ENCODE data around the gene TBX1. TPM values are rescaled to one million over a fixed set of nuclear protein-coding genes. Genes with fewer than 3 reads are reported as not detected.

TBX1 gene
- total and polyA plus RNA-seq, 2 of the 8 experiments (the other 6 are each of a cell fraction or from before 2014, with no cell fraction given): 0.28 TPM; not detected in 1

GRCh38 chr22:19716041-19716828 lies 44.3 kb upstream of the TBX1 start:
- Histone ChIP-seq H2BK20ac (ENCODE audit: low read length) (0 out of 2 replicates have a peak overlapping the region, but pooled peaks have one; percentile 61), H2AFZ (ENCODE audit: low read length) (no peak overlapping the region), H3K4me2 (ENCODE audit: insufficient read depth in 1 of 2, low read depth in 2 of 2, low read length in 2 of 2) (no peak overlapping the region), H3K23ac (ENCODE audit: insufficient read length) (no peak overlapping the region), H3K4ac (replicated peaks; ENCODE audit: insufficient read length, low read depth, low read length) (no peak overlapping the region), H2BK5ac (ENCODE audit: low read depth, low read length) (no peak overlapping the region; the same call in 1 of the 2 replicates), H4K5ac (ENCODE audit: insufficient read length, low read depth, low read length) (no peak overlapping the region), H2BK12ac (ENCODE audit: low read depth, low read length) (peak overlapping the region; percentile 90; the same call in 1 of the 2 replicates), H3K27ac (ENCODE audit: low read depth, low read length) (no peak overlapping the region), H4K91ac (replicated peaks; ENCODE audit: insufficient read length, low read length) (no peak overlapping the region), H2BK120ac (replicated peaks; ENCODE audit: low read depth, low read length) (no peak overlapping the region), H3K79me1 (ENCODE audit: low read depth, low read length) (no peaks in the 10 kb centered on the region; the same call in 1 of the 2 replicates), H3K14ac (ENCODE audit: insufficient read length) (no peak overlapping the region), H3K18ac (ENCODE audit: extremely low read depth, low read length) (no peak overlapping the region; the same call in 1 of the 2 replicates), H3K9ac (replicated peaks in 1 of 4; ENCODE audit: extremely low read depth in 1 of 4, low read depth in 3 of 4, low read length in 3 of 4) (no peak overlapping the region), H3K4me1 (replicated peaks in 1 of 4; ENCODE audit: control insufficient read depth in 3 of 4, insufficient read depth in 4 of 4, low read length in 3 of 4) (peaks cover 0 to 18% (median 9%) of the 10 kb centered on the region in 4 experiments; a peak in 5 of 7 replicates), H4K20me1 (replicated peaks in 1 of 2; ENCODE audit: control insufficient read depth in 1 of 2, insufficient read depth in 2 of 2, low read length in 2 of 2) (peaks cover 8 to 17% of the 10 kb centered on the region in 2 experiments), H3K36me3 (ENCODE audit: control insufficient read depth in 2 of 4, insufficient read depth in 4 of 4, low read length in 3 of 4) (peaks cover 0 to 5% (median 0%) of the 10 kb centered on the region in 4 experiments; a peak in 1 of 8 replicates), H2BK15ac (ENCODE audit: low read length) (peak overlapping the region; percentile 61; the same call in 1 of the 2 replicates), H3K4me3 (ENCODE audit: extremely low read depth in 1 of 4, insufficient read depth in 2 of 4, low read depth in 3 of 4, low read length in 4 of 4) (no peak overlapping the region), H4K8ac (ENCODE audit: extremely low read depth, insufficient read depth, low read length) (peak overlapping the region; percentile 12; the same call in 1 of the 2 replicates), H2AK5ac (ENCODE audit: low read depth, low read length) (peak overlapping the region; percentile 1; the same call in 1 of the 2 replicates), H3K79me2 (ENCODE audit: control insufficient read depth in 1 of 2, insufficient read depth in 2 of 2, low read length in 2 of 2) (no peaks in the 10 kb centered on the region), H3K9me3 (ENCODE audit: insufficient read depth in 2 of 2, low read depth in 1 of 2, low read length in 1 of 2) (no peaks in the 10 kb centered on the region; a peak in 1 of 4 replicates), H3K27me3 (replicated peaks in 1 of 4; ENCODE audit: control insufficient read depth in 3 of 4, extremely low read depth in 1 of 4, insufficient read depth in 3 of 4, low read length in 3 of 4) (peaks cover 32 to 80% (median 65%) of the 10 kb centered on the region in 4 experiments), H3K23me2 (ENCODE audit: low read depth, low read length) (peaks cover 12% of the 10 kb centered on the region; the same call in 1 of the 2 replicates), H3K56ac (replicated peaks; ENCODE audit: insufficient read length, low read depth, low read length) (no peak overlapping the region)
- ChIA-PET POLR2A (ENCODE audit: partially characterized antibody) (interaction anchor here (1.0 to 2.4 kb wide), 2 partner anchors 37 to 52 kb away, joined by 3 to 7 read pairs; no protein-coding TSS in a partner anchor), CTCF (ENCODE audit: partially characterized antibody) (interaction anchor here (0.8 to 3.8 kb wide), 10 partner anchors 8 to 194 kb away, joined by 3 to 30 read pairs (median 4); no protein-coding TSS in a partner anchor)
- FAIRE-seq (no peak), DNase-seq (ENCODE audit: low read depth in 1 of 2, low spot score in 2 of 2) (no peak)
- WGBS, 2 experiments (ENCODE audit: extremely low coverage in 1 of 2, insufficient coverage in 1 of 2, insufficient read length in 1 of 2, insufficient replicate concordance in 2 of 2, low coverage in 1 of 2, low lambda C conversion rate in 2 of 2, missing lambda C conversion rate in 1 of 2): 84% methylated on average over 10 of the region's 11 CpGs; no CpG with 5 or more reads in 1 of the 2 experiments
- TF ChIP-seq SUZ12 (IDR thresholded peaks at IDR 0.05; ENCODE audit: low read length): no peak
- no peak for TF ChIP-seq CHD2 (IDR thresholded peaks at IDR 0.05; ENCODE audit: low read length)
- no peak for TF ChIP-seq BACH1 (IDR thresholded peaks at IDR 0.05; ENCODE audit: low read length)
- no peak for TF ChIP-seq GTF2F1 (IDR thresholded peaks at IDR 0.05; ENCODE audit: borderline replicate concordance, low read depth, low read length)
- TF ChIP-seq EZH2 (IDR thresholded peaks at IDR 0.05; ENCODE audit: low read depth, low read length, severe bottlenecking): no peak
- TF ChIP-seq, protein P1, sequence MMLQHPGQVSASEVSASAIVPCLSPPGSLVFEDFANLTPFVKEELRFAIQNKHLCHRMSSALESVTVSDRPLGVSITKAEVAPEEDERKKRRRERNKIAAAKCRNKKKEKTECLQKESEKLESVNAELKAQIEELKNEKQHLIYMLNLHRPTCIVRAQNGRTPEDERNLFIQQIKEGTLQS (IDR thresholded peaks at IDR 0.05; ENCODE audit: insufficient read depth, low read depth, low read length): no peak
- TF ChIP-seq NRF1 (IDR thresholded peaks at IDR 0.05; ENCODE audit: low read depth, low read length): no peak
